Naive thymus-derived CD8-positive, alpha-beta T cell (primary cell): ENCODE results near the gene CPB2. TPM values are rescaled to one million over a fixed set of nuclear protein-coding genes. Genes with fewer than 3 reads are reported as not detected.

Experiments used
- ATAC-seq, 2 donors: fragments of 150-1000 bp; cut with Tn5 transposase in 1 of 2; sonication (Bioruptor Pico), chemical (Tn5 transposase) in 1 of 2; 1 replicate in 1 of 2; 2 replicates in 1 of 2; pipeline ENCODE4 v1.10.0; 2021; ENCODE audit warnings: mild to moderate bottlenecking in 2 of 2, moderate library complexity in 2 of 2
- POLR2A ChIA-PET: fragments of 350-600 bp; sonication (Branson Sonifier 250); formaldehyde crosslinking; loops from one replicate; lab custom pipeline; 2021; ENCODE audit warnings: antibody characterized with exemption; lab: Charles Lee
- DNase-seq, 10 donors: peaks; one replicate each; pipeline versions ENCODE4 v3.0.0 to v3.0.0-alpha.2; 2020 to 2022
- H3K27ac Mint-ChIP-seq, 10 donors: one replicate each; pipeline ENCODE4 v1.8.0; 2020 to 2022; ENCODE audit warnings: mild to moderate bottlenecking in 10 of 10, mixed read lengths in 10 of 10, moderate library complexity in 4 of 10, inconsistent platforms in 1 of 10
- H3K27me3 Mint-ChIP-seq, 5 donors: one replicate each; pipeline ENCODE4 v1.8.0; 2021 to 2022; ENCODE audit warnings: mixed read lengths in 5 of 5
- H3K36me3 Mint-ChIP-seq, 3 donors: one replicate each; pipeline ENCODE4 v1.8.0; 2020 to 2022; ENCODE audit warnings: mixed read lengths in 3 of 3, mild to moderate bottlenecking in 2 of 3, inconsistent platforms in 1 of 3
- H3K4me1 Mint-ChIP-seq, 4 donors: one replicate each; pipeline ENCODE4 v1.8.0; 2021 to 2022; ENCODE audit warnings: mixed read lengths in 4 of 4
- H3K4me3 Mint-ChIP-seq, 10 donors: one replicate each; pipeline ENCODE4 v1.8.0; 2020 to 2022; ENCODE audit warnings: mild to moderate bottlenecking in 10 of 10, mixed read lengths in 10 of 10, moderate library complexity in 6 of 10, inconsistent platforms in 1 of 10
- H3K9me3 Mint-ChIP-seq, 9 donors: one replicate each; pipeline ENCODE4 v1.8.0; 2020 to 2022; ENCODE audit warnings: mixed read lengths in 9 of 9, mild to moderate bottlenecking in 3 of 9, inconsistent platforms in 1 of 9, moderate library complexity in 1 of 9
- polyA plus RNA-seq, 3 donors: library from polyadenylated mRNA; unstranded; fragments of 300-500 nt; fragmentation: Illumina TruSeq; gene quantifications; one replicate each; pipeline ENCODE4 v1.2.3, GENCODE V29; 2021
- total RNA-seq, 8 experiments: library from RNA in 2 of 8; stranded (reverse) in 2 of 8; gene quantifications; one replicate each; pipeline ENCODE4 v1.2.3 and lab custom pipeline; 2021 to 2026

The CPB2 gene
- total and polyA plus RNA-seq, 5 experiments from 2014 or later: 0.12 TPM; not detected in 4

DNA sequence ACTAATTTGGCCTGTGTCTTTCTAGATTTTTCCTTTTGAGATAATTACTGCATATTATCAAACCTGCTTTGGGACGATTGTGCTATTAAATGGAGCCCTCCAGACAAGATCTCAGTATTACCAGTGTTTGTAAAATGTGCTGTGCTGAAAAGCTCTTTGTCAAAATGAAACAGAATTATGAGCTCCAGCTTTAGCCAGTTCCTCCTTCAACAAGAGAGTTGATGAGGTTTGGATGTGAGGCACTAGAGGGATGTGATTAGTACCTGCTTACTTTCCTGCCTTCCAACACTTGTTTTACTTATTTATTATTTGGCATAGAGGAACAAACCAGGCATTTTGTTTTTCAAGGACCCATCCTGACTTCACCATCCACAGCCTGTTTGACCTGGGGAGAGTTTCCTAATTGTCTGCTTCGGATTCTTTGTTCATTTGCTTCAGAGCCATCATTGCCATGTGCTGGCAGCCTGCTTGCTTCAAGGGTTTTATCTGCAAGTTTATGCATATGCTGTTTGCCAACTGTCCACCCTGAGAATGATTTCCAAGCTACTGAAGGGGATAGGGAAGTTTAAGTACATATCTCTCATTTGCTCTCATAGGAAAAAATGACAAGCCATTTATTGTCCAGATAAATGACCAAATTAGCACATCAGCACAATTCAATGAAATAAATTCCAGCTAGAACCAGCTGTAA lies 32.9 kb upstream of the CPB2 start:
- peak overlapping the region; percentile 66 to 88 (median 77) for H3K27ac Mint-ChIP-seq
- ATAC-seq: no peak
- H3K9me3 Mint-ChIP-seq: no peaks in the 10 kb centered on the region
- DNase-seq: no peak
- H3K36me3 Mint-ChIP-seq: peaks cover 5 to 97% (median 29%) of the 10 kb centered on the region in 3 donors
- no peak overlapping the region for H3K4me3 Mint-ChIP-seq
- H3K4me1 Mint-ChIP-seq: peaks cover 11 to 20% (median 17%) of the 10 kb centered on the region in 4 donors
- POLR2A ChIA-PET: no interaction called here
- no peaks in the 10 kb centered on the region for H3K27me3 Mint-ChIP-seq

GRCh38 chr13:46136688-46137087 lies 31.9 kb upstream of the CPB2 start:
- Mint-ChIP-seq H3K36me3 (peaks cover 5 to 97% (median 33%) of the 10 kb centered on the region in 3 donors), H3K4me3 (no peak overlapping the region), H3K27me3 (no peaks in the 10 kb centered on the region), H3K27ac (peak overlapping the region; percentile 70 to 94 (median 84)), H3K9me3 (no peaks in the 10 kb centered on the region), H3K4me1 (peaks cover 11 to 24% (median 20%) of the 10 kb centered on the region in 4 donors)
- ATAC-seq (no peak), DNase-seq (no peak)
- POLR2A ChIA-PET: no interaction called here

- Mint-ChIP-seq H3K4me3 (no peak overlapping the region), H3K9me3 (no peaks in the 10 kb centered on the region), H3K27me3 (no peaks in the 10 kb centered on the region), H3K4me1 (peaks cover 9 to 20% (median 14%) of the 10 kb centered on the region in 4 donors), H3K36me3 (peaks cover 5 to 96% (median 26%) of the 10 kb centered on the region in 3 donors), H3K27ac (peak overlapping the region; percentile 72 to 94 (median 84))
- ATAC-seq (no peak), DNase-seq (no peak)
- POLR2A ChIA-PET: interaction anchor here (0.6 to 0.7 kb wide), 3 partner anchors 11 to 730 kb away, joined by 3 to 8 read pairs (median 3); no protein-coding TSS in a partner anchor
Observed at GRCh38 chr13:46134961-46135522, 30.2 kb upstream of the CPB2 start.

- Mint-ChIP-seq H3K27ac (peak overlapping the region; percentile 1 to 84 (median 78)), H3K36me3 (peaks cover 5 to 97% (median 23%) of the 10 kb centered on the region in 3 donors), H3K4me1 (peaks cover 8 to 18% (median 12%) of the 10 kb centered on the region in 4 donors), H3K27me3 (no peaks in the 10 kb centered on the region), H3K9me3 (no peaks in the 10 kb centered on the region), H3K4me3 (no peak overlapping the region)
- POLR2A ChIA-PET: interaction anchor here (0.7 kb wide), 1 partner anchor 12 kb away, joined by 3 read pairs; no protein-coding TSS in a partner anchor
- DNase-seq: no peak
- no peak for ATAC-seq
Observed at GRCh38 chr13:46134494-46134893, 29.7 kb upstream of the CPB2 start.

GRCh38 chr13:46132109-46132508 lies 27.3 kb upstream of the CPB2 start:
- H3K9me3 Mint-ChIP-seq: no peaks in the 10 kb centered on the region
- no peak overlapping the region for H3K4me3 Mint-ChIP-seq
- peak overlapping the region; percentile 23 to 87 (median 70) for H3K27ac Mint-ChIP-seq
- peaks cover 8 to 21% (median 11%) of the 10 kb centered on the region in 4 donors for H3K4me1 Mint-ChIP-seq
- ATAC-seq (no peak), DNase-seq (no peak)
- POLR2A ChIA-PET: no interaction called here
- H3K27me3 Mint-ChIP-seq: no peaks in the 10 kb centered on the region
- H3K36me3 Mint-ChIP-seq: peaks cover 5 to 98% (median 23%) of the 10 kb centered on the region in 3 donors

- peak overlapping the region in 9 of 10 donors; percentile 23 to 84 (median 69) for H3K27ac Mint-ChIP-seq
- no peak for DNase-seq
- no peaks in the 10 kb centered on the region for H3K27me3 Mint-ChIP-seq
- H3K4me3 Mint-ChIP-seq: no peak overlapping the region
- H3K9me3 Mint-ChIP-seq: no peaks in the 10 kb centered on the region
- POLR2A ChIA-PET: no interaction called here
- no peak for ATAC-seq
- H3K36me3 Mint-ChIP-seq: peaks cover 5 to 98% (median 25%) of the 10 kb centered on the region in 3 donors
- peaks cover 8 to 18% (median 13%) of the 10 kb centered on the region in 4 donors for H3K4me1 Mint-ChIP-seq
Observed at GRCh38 chr13:46131705-46132104, 26.9 kb upstream of the CPB2 start.

- H3K27me3 Mint-ChIP-seq: no peaks in the 10 kb centered on the region
- H3K9me3 Mint-ChIP-seq: no peaks in the 10 kb centered on the region
- H3K4me3 Mint-ChIP-seq: no peak overlapping the region
- H3K4me1 Mint-ChIP-seq: peaks cover 12 to 26% (median 20%) of the 10 kb centered on the region in 4 donors
- H3K36me3 Mint-ChIP-seq: peaks cover 0 to 92% (median 22%) of the 10 kb centered on the region in 3 donors
- POLR2A ChIA-PET: interaction anchor here (0.7 kb wide), 1 partner anchor 165 kb away, joined by 3 read pairs; no protein-coding TSS in a partner anchor
- H3K27ac Mint-ChIP-seq: peak overlapping the region; percentile 1 to 84 (median 69)
- DNase-seq: no peak
- no peak for ATAC-seq
Observed at GRCh38 chr13:46129955-46130618, 25.3 kb upstream of the CPB2 start.

DNA sequence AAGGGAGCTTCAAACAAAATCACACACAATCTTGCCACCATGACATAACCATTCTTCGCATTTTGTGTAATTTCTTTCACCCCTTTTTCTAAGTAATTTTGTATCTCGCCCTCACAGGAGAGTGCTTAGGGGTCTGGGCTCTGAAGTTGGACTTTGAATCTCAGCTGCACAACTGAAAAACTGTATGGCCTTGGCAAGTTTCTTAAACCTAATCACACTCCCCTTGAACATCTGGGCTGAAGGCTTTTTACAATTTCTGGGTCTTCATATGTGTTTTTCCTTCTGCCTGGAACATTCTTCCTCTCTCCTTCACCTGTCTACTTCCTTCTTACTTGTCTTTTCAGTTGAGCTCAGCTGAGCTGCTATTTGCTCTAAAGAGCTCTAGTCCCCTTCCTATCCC lies 24.3 kb upstream of the CPB2 start:
- DNase-seq (no peak), ATAC-seq (no peak)
- peaks cover 18 to 36% (median 30%) of the 10 kb centered on the region in 4 donors for H3K4me1 Mint-ChIP-seq
- H3K9me3 Mint-ChIP-seq: no peaks in the 10 kb centered on the region
- H3K4me3 Mint-ChIP-seq: no peak overlapping the region
- peak overlapping the region in 9 of 10 donors; percentile 25 to 78 (median 60) for H3K27ac Mint-ChIP-seq
- H3K36me3 Mint-ChIP-seq: peaks cover 0 to 82% (median 22%) of the 10 kb centered on the region in 3 donors
- no peaks in the 10 kb centered on the region for H3K27me3 Mint-ChIP-seq
- POLR2A ChIA-PET: interaction anchor here (1.2 kb wide), 1 partner anchor 39 kb away, joined by 3 read pairs; no protein-coding TSS in a partner anchor

GRCh38 chr13:46127358-46128023 lies 22.7 kb upstream of the CPB2 start:
- H3K4me3 Mint-ChIP-seq: no peak overlapping the region

GRCh38 chr13:46126552-46127357 lies 21.9 kb upstream of the CPB2 start:
- POLR2A ChIA-PET: interaction anchor here (0.7 to 0.8 kb wide), 3 partner anchors 42 to 76 kb away, joined by 3 read pairs; no protein-coding TSS in a partner anchor
- H3K4me1 Mint-ChIP-seq: peaks cover 23 to 50% (median 44%) of the 10 kb centered on the region in 4 donors
- H3K9me3 Mint-ChIP-seq: no peaks in the 10 kb centered on the region
- DNase-seq (peak; percentile 47 to 79 (median 61)), ATAC-seq (peak; percentile 90 to 94)
- no peaks in the 10 kb centered on the region for H3K27me3 Mint-ChIP-seq
- peak overlapping the region in 1 of 10 donors; percentile 29 for H3K4me3 Mint-ChIP-seq
- H3K36me3 Mint-ChIP-seq: peaks cover 0 to 60% (median 12%) of the 10 kb centered on the region in 3 donors
- peak overlapping the region; percentile 54 to 89 (median 84) for H3K27ac Mint-ChIP-seq

More at GRCh38 chr13:46127358-46128023, 22.7 kb upstream of the CPB2 start:
- Mint-ChIP-seq H3K9me3 (no peaks in the 10 kb centered on the region), H3K4me1 (peaks cover 21 to 45% (median 43%) of the 10 kb centered on the region in 4 donors), H3K36me3 (peaks cover 0 to 67% (median 13%) of the 10 kb centered on the region in 3 donors), H3K27me3 (no peaks in the 10 kb centered on the region), H3K27ac (peak overlapping the region in 9 of 10 donors; percentile 34 to 89 (median 75))
- no peak for DNase-seq
- ATAC-seq: no peak
- POLR2A ChIA-PET: interaction anchor here (1.2 kb wide), 1 partner anchor 41 kb away, joined by 3 read pairs; no protein-coding TSS in a partner anchor

- H3K9me3 Mint-ChIP-seq: no peaks in the 10 kb centered on the region
- H3K27me3 Mint-ChIP-seq: no peaks in the 10 kb centered on the region
- H3K4me3 Mint-ChIP-seq: peak overlapping the region in 5 of 10 donors; percentile 29 to 62 (median 58)
- ATAC-seq (peak; percentile 9 to 14), DNase-seq (no peak)
- peaks cover 0 to 53% (median 12%) of the 10 kb centered on the region in 3 donors for H3K36me3 Mint-ChIP-seq
- POLR2A ChIA-PET: interaction anchor here (0.7 to 1.4 kb wide), 3 partner anchors 43 to 74 kb away, joined by 3 to 4 read pairs (median 3); partner anchors contain the start of gene ZC3H13
- peak overlapping the region; percentile 54 to 95 (median 84) for H3K27ac Mint-ChIP-seq
- peaks cover 28 to 57% (median 49%) of the 10 kb centered on the region in 4 donors for H3K4me1 Mint-ChIP-seq
Observed at GRCh38 chr13:46126056-46126455, 21.2 kb upstream of the CPB2 start.
